Nephron progenitor cell (in vitro differentiated cells): ENCODE measurements around the gene NUDT1.
A peak's percentile ranks its signal among the peaks of the same experiment; 100 is the strongest.

Experiments
- DNase-seq: peaks from one replicate; pipeline ENCODE4 v3.0.0; 2021
- H3K27ac Mint-ChIP-seq: 2 replicates; pipeline ENCODE4 v1.8.0; 2021; ENCODE audit warnings: mild to moderate bottlenecking, moderate library complexity, mixed read lengths
- H3K27me3 Mint-ChIP-seq: 2 replicates; pipeline ENCODE4 v1.8.0; 2021; ENCODE audit warnings: mild to moderate bottlenecking, low read depth, mixed read lengths; ENCODE audit not compliant: poor library complexity
- H3K36me3 Mint-ChIP-seq: 2 replicates; pipeline ENCODE4 v1.8.0; 2021; ENCODE audit warnings: low read depth, mixed read lengths
- H3K4me1 Mint-ChIP-seq: 2 replicates; pipeline ENCODE4 v1.8.0; 2021; ENCODE audit warnings: mixed read lengths
- H3K4me3 Mint-ChIP-seq: 2 replicates; pipeline ENCODE4 v1.8.0; 2021; ENCODE audit warnings: mild to moderate bottlenecking, moderate library complexity, mixed read lengths
- H3K9me3 Mint-ChIP-seq: 2 replicates; pipeline ENCODE4 v1.8.0; 2021; ENCODE audit warnings: mild to moderate bottlenecking, moderate library complexity, mixed read lengths
- TF ChIP-seq, protein P1 (sequence below): fragments of 200-600 bp; sonication (generic); IDR thresholded peaks from 2 replicates; pipeline ENCODE4 v1.5.0; 2021; ENCODE audit warnings: antibody characterized with exemption

Gene NUDT1

DNA sequence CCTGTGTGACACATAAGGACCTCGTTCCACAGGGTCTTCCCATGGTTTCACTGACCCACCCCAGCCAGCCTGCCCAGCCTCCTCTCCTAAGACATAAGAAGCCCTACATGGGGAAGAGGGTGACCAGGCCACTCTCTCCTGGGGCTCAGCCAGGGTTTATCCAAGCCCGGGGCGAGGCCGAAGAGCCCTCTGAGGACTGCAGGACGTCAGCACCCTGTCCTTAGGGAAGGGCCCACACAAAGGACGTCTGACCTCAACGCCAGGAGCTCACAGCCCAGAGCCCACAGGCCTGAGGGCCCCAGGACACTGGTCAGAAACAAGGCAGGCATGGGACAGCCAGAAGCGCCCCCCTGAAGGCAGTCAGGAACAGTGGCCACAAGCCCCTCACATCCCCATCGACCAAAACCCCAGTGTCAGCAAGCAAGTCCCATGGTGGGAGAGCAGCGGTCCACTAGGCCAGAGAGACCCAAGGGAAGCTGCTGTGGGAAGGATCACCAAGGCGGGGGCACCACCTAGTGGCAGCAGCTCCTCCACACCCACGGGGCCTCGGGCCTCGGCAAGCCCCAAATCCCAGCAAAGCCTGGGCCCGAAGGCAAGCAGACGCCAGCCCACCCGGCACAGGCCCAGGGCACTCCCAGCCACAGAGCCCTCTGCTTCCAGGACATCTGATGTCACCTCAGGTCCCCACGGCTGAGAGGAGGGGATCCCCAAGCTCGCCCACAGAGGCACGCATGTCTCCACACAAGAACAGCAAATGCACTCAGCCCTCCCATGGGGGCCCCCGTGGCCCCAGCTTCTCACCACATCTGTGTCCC is 32.7 kb upstream of the NUDT1 start:
- Mint-ChIP-seq H3K4me3 (no peak overlapping the region), H3K27ac (peak overlapping the region; percentile 22), H3K36me3 (peaks cover 60% of the 10 kb centered on the region), H3K27me3 (no peaks in the 10 kb centered on the region), H3K9me3 (no peaks in the 10 kb centered on the region), H3K4me1 (peaks cover 22% of the 10 kb centered on the region)
- peak; percentile 84 for DNase-seq
- TF ChIP-seq, protein P1, sequence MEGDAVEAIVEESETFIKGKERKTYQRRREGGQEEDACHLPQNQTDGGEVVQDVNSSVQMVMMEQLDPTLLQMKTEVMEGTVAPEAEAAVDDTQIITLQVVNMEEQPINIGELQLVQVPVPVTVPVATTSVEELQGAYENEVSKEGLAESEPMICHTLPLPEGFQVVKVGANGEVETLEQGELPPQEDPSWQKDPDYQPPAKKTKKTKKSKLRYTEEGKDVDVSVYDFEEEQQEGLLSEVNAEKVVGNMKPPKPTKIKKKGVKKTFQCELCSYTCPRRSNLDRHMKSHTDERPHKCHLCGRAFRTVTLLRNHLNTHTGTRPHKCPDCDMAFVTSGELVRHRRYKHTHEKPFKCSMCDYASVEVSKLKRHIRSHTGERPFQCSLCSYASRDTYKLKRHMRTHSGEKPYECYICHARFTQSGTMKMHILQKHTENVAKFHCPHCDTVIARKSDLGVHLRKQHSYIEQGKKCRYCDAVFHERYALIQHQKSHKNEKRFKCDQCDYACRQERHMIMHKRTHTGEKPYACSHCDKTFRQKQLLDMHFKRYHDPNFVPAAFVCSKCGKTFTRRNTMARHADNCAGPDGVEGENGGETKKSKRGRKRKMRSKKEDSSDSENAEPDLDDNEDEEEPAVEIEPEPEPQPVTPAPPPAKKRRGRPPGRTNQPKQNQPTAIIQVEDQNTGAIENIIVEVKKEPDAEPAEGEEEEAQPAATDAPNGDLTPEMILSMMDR, result peak; percentile 74

DNA sequence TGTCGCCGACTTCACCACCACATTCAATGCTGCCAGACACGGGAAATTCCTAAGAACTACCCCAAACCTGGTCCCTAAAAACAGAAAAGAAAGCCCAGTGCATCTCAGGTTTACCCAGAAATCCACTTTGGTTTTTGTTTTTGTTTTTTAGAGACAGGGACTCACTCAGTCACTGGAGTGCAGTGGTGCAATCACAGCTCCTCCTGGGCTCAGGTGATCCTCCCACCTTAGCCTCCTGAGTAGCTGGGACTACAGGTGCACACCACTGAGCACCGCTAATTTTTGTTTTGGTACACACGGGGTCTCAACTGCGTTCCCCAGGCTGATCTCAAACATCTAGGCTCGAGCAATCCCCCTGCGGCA is 32.1 kb upstream of the NUDT1 start:
- Mint-ChIP-seq H3K9me3 (no peaks in the 10 kb centered on the region), H3K4me1 (peaks cover 20% of the 10 kb centered on the region), H3K36me3 (peaks cover 66% of the 10 kb centered on the region), H3K27me3 (no peaks in the 10 kb centered on the region), H3K4me3 (no peak overlapping the region), H3K27ac (peak overlapping the region; percentile 22)
- TF ChIP-seq, protein P1, result no peak
- DNase-seq, result no peak

DNA sequence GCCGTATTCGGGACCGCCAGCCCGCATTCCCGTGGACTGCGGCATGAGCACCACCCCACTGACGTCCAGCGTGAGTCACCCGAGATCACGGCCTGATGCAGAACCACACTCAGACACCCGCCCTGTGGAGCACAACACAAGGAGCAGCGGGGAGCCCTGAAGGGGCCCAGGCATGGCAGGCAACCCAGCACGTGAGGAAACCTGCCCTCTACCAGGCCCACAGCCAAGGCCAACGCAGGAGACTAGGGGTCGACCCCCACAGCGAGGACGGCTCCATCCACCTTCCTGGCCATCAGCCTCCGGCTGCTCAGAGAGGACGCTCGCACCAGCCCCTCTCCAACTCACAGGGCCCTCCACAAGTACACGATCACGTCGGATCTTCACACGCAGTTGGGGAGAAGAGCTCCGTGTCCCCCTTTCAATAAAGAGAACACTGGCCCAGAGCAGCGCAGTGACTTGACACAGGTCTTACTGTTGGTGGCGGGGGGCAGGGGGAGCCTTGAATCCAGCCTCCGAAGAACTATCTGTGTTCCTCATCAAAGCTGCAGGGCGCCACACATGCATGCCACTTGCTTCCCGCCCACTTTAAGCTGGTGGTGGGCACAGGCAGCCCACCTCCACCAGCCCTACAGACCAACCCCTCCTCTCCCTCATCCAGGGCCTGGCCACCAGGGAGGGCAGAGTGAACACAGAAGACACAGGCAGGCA is 31.3 kb upstream of the NUDT1 start:
- H3K4me3 Mint-ChIP-seq, result no peak overlapping the region
- no peak for DNase-seq
- peaks cover 20% of the 10 kb centered on the region for H3K4me1 Mint-ChIP-seq
- H3K36me3 Mint-ChIP-seq, result peaks cover 65% of the 10 kb centered on the region
- H3K9me3 Mint-ChIP-seq, result no peaks in the 10 kb centered on the region
- no peaks in the 10 kb centered on the region for H3K27me3 Mint-ChIP-seq
- peak overlapping the region; percentile 29 for H3K27ac Mint-ChIP-seq
- TF ChIP-seq, protein P1, result no peak

DNA sequence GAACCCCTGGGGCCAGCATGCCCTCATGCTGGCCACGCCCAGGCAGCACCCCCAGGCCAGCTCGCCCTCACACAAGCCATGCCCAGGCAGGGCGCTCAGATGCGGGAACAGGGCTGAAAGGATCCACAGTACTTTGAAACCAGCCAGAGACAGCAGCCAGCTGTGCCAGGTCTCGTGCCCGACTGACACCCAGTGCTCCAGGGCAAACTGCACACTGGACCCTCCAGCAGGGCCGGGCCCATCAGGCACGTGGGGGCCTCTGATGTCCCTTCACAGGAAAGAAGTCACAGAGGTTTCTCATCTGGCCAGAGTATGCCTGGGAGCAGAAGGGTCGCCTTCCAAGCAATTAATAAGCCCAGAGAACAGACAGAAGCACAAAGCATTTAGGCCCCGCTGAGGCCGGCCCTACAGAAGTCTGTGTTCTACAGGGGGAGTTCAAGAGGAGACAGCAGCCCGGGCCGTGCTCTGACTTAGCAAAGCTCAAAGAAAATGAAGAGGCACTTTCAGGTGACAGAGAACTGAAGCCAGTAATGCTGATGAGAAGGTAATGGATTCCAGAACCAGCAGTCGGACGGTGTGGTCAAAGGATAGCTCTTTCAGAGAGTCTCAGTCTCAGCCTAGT is 30.7 kb upstream of the NUDT1 start:
- Mint-ChIP-seq H3K27me3 (no peaks in the 10 kb centered on the region), H3K36me3 (peaks cover 68% of the 10 kb centered on the region), H3K4me1 (peaks cover 20% of the 10 kb centered on the region), H3K4me3 (no peak overlapping the region), H3K27ac (no peak overlapping the region), H3K9me3 (no peaks in the 10 kb centered on the region)
- TF ChIP-seq, protein P1, result no peak
- no peak for DNase-seq

DNA sequence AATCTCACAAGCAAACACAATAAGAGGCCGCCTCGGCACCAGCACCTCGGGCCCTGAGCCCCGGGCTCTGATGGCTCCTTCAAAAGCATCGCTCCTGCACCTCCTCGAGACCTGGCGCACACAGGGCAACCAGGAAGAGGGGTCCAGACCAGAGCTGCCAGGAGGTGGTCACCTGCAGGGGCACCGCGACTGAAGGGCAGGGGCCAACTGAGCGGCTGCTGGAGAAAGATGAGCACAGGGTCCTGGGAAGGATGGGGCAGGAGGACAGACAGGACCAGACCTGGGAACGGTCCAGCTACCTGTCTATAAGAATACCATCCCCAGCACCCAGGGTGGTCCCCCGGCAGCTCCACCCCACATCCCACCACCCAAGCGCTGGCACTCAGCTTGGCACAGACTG is 30.1 kb upstream of the NUDT1 start:
- Mint-ChIP-seq H3K4me3 (no peak overlapping the region), H3K4me1 (peaks cover 20% of the 10 kb centered on the region), H3K9me3 (no peaks in the 10 kb centered on the region), H3K27me3 (no peaks in the 10 kb centered on the region), H3K27ac (no peak overlapping the region), H3K36me3 (peaks cover 73% of the 10 kb centered on the region)
- no peak for DNase-seq
- TF ChIP-seq, protein P1, result no peak
